OCI-LY1 (cell line): ENCODE measurements around the gene UBE2H.

Experiments used
- H2AFZ ChIP-seq: fragments of 200-600 bp; sonication (generic), shearing (Covaris generic); 2 replicates; pipeline ENCODE4 v1.6.0; 2014; ENCODE audit warnings: antibody characterized with exemption, mild to moderate bottlenecking, low read length
- H3F3A ChIP-seq: fragments of 200-600 bp; sonication (generic), shearing (Covaris generic); 2 replicates; pipeline ENCODE4 v1.6.0; 2014; ENCODE audit warnings: mild to moderate bottlenecking, antibody characterized with exemption, low read length, moderate library complexity; ENCODE audit not compliant: insufficient read depth
- H3K27ac ChIP-seq: fragments of 200-600 bp; sonication (generic); 2 replicates; pipeline ENCODE4 v1.5.1; 2014; ENCODE audit warnings: low read length, mixed run types, mild to moderate bottlenecking, low read depth; ENCODE audit not compliant: poor library complexity, severe bottlenecking
- H3K27me3 ChIP-seq: fragments of 200-600 bp; sonication (generic); 2 replicates; pipeline ENCODE4 v1.6.0; 2014; ENCODE audit warnings: antibody characterized with exemption, mild to moderate bottlenecking, low read length, moderate library complexity; ENCODE audit not compliant: insufficient read depth
- H3K36me3 ChIP-seq: fragments of 200-600 bp; sonication (generic); 2 replicates; pipeline ENCODE4 v1.6.1; 2014; ENCODE audit warnings: mild to moderate bottlenecking, antibody characterized with exemption, low read length, moderate library complexity, mixed read lengths; ENCODE audit not compliant: insufficient read depth
- H3K4me1 ChIP-seq: fragments of 200-600 bp; sonication (generic); 2 replicates; pipeline ENCODE4 v1.5.1; 2014; ENCODE audit warnings: mild to moderate bottlenecking, low read length, moderate library complexity; ENCODE audit not compliant: insufficient read depth, severe bottlenecking
- H3K4me2 ChIP-seq: fragments of 200-600 bp; sonication (generic), shearing (Covaris generic); 2 replicates; pipeline ENCODE4 v1.6.1; 2014; ENCODE audit warnings: low read length
- H3K4me3 ChIP-seq: fragments of 200-600 bp; sonication (generic); 2 replicates; pipeline ENCODE4 v1.5.1; 2014; ENCODE audit warnings: low read length, low read depth, mild to moderate bottlenecking, mixed read lengths; ENCODE audit not compliant: poor library complexity, severe bottlenecking
- H3K79me2 ChIP-seq: fragments of 200-600 bp; shearing (Covaris generic); 2 replicates; pipeline ENCODE4 v1.6.1; 2016; ENCODE audit warnings: mixed run types, low read length, mixed read lengths; ENCODE audit not compliant: insufficient read depth
- H3K9ac ChIP-seq: fragments of 200-600 bp; sonication (generic), shearing (Covaris generic); 2 replicates; pipeline ENCODE4 v1.6.1; 2014; ENCODE audit warnings: mild to moderate bottlenecking, low read length, mixed read lengths
- H3K9me2 ChIP-seq: fragments of 200-600 bp; sonication (generic), shearing (Covaris generic); 2 replicates; pipeline ENCODE4 v1.6.1; 2014; ENCODE audit warnings: low read depth, mild to moderate bottlenecking, low read length, mixed read lengths
- H3K9me3 ChIP-seq: fragments of 200-600 bp; shearing (Covaris generic); 2 replicates; pipeline ENCODE4 v1.6.1; 2014; ENCODE audit warnings: low read length, mixed read lengths
- H4K20me1 ChIP-seq: fragments of 200-600 bp; sonication (generic), shearing (Covaris generic); 2 replicates; pipeline ENCODE4 v1.6.0; 2016; ENCODE audit warnings: mild to moderate bottlenecking, low read length; ENCODE audit not compliant: insufficient read depth
- CTCF ChIP-seq: fragments of 200-600 bp; sonication (generic), shearing (Covaris generic); IDR thresholded peaks from 2 replicates; pipeline ENCODE4 v1.5.1; 2017; ENCODE audit warnings: mild to moderate bottlenecking, antibody characterized with exemption, low read length, moderate library complexity, mixed read lengths
- EZH2 ChIP-seq: fragments of 200-600 bp; sonication (generic), shearing (Covaris generic); IDR thresholded peaks from 2 replicates; pipeline ENCODE4 v1.8.0; 2017; ENCODE audit warnings: borderline replicate concordance, mixed run types, mild to moderate bottlenecking, antibody characterized with exemption, low read length, moderate library complexity, mixed read lengths

The UBE2H gene

GRCh38 chr7:129925416-129926002 lies 27.3 kb downstream of the UBE2H start:
- Histone ChIP-seq H3F3A (no peaks in the 10 kb centered on the region), H3K9ac (no peak overlapping the region), H3K9me3 (no peaks in the 10 kb centered on the region), H3K27ac (no peak overlapping the region), H3K36me3 (peaks cover 86% of the 10 kb centered on the region), H3K4me3 (no peak overlapping the region), H4K20me1 (no peaks in the 10 kb centered on the region), H3K27me3 (no peaks in the 10 kb centered on the region), H3K4me1 (peaks cover 16% of the 10 kb centered on the region), H3K79me2 (peaks cover 47% of the 10 kb centered on the region), H2AFZ (no peak overlapping the region), H3K4me2 (no peak overlapping the region), H3K9me2 (no peaks in the 10 kb centered on the region)
- TF ChIP-seq EZH2 (no peak), CTCF (no peak)

GRCh38 chr7:129924602-129925001 lies 28.2 kb downstream of the UBE2H start:
- no peaks in the 10 kb centered on the region for H3F3A ChIP-seq
- no peaks in the 10 kb centered on the region for H3K9me2 ChIP-seq

GRCh38 chr7:129923709-129924108 lies 29.1 kb downstream of the UBE2H start:
- H3K36me3 ChIP-seq: peaks cover 83% of the 10 kb centered on the region
- H4K20me1 ChIP-seq: no peaks in the 10 kb centered on the region
- H3K9ac ChIP-seq: no peak overlapping the region
- no peak overlapping the region for H3K4me2 ChIP-seq
- no peak overlapping the region for H2AFZ ChIP-seq
- no peak overlapping the region for H3K4me3 ChIP-seq
- peaks cover 65% of the 10 kb centered on the region for H3K79me2 ChIP-seq
- no peaks in the 10 kb centered on the region for H3K9me3 ChIP-seq
- H3K4me1 ChIP-seq: peaks cover 16% of the 10 kb centered on the region
- H3K27me3 ChIP-seq: no peaks in the 10 kb centered on the region
- no peak for TF ChIP-seq CTCF
- TF ChIP-seq EZH2: no peak
- no peak overlapping the region for H3K27ac ChIP-seq
- H3F3A ChIP-seq: no peaks in the 10 kb centered on the region
- no peaks in the 10 kb centered on the region for H3K9me2 ChIP-seq

More at GRCh38 chr7:129924602-129925001, 28.2 kb downstream of the UBE2H start:
- H3K79me2 ChIP-seq: peaks cover 56% of the 10 kb centered on the region
- no peaks in the 10 kb centered on the region for H3K9me3 ChIP-seq
- peaks cover 16% of the 10 kb centered on the region for H3K4me1 ChIP-seq
- H3K9ac ChIP-seq: no peak overlapping the region
- no peaks in the 10 kb centered on the region for H3K27me3 ChIP-seq
- H3K36me3 ChIP-seq: peaks cover 83% of the 10 kb centered on the region
- no peaks in the 10 kb centered on the region for H4K20me1 ChIP-seq
- TF ChIP-seq CTCF (no peak), EZH2 (no peak)
- no peak overlapping the region for H3K4me3 ChIP-seq
- no peak overlapping the region for H3K4me2 ChIP-seq
- H2AFZ ChIP-seq: no peak overlapping the region
- H3K27ac ChIP-seq: no peak overlapping the region
